Stomach (tissue), 4 donors: ENCODE measurements around the gene ZNF74.

Experiments used
- POLR2A ChIP-seq, 4 donors: fragments of 450-650 bp; IDR thresholded peaks; one replicate each; pipeline ENCODE4 v1.6.1; 2016; ENCODE audit warnings: antibody characterized with exemption in 4 of 4, control low read depth in 2 of 4, mild to moderate bottlenecking in 1 of 4, moderate library complexity in 1 of 4
- TF ChIP-seq, protein P1 (sequence below), 7 experiments: fragments of 450-650 bp in 4 of 7; fragments of 200-600 bp in 3 of 7; sonication (generic) in 3 of 7; IDR thresholded peaks; one replicate each; pipeline ENCODE4 v1.5.1; 2016 to 2019; ENCODE audit warnings: antibody characterized with exemption in 7 of 7, control low read depth in 2 of 7, mild to moderate bottlenecking in 1 of 7

DNA sequence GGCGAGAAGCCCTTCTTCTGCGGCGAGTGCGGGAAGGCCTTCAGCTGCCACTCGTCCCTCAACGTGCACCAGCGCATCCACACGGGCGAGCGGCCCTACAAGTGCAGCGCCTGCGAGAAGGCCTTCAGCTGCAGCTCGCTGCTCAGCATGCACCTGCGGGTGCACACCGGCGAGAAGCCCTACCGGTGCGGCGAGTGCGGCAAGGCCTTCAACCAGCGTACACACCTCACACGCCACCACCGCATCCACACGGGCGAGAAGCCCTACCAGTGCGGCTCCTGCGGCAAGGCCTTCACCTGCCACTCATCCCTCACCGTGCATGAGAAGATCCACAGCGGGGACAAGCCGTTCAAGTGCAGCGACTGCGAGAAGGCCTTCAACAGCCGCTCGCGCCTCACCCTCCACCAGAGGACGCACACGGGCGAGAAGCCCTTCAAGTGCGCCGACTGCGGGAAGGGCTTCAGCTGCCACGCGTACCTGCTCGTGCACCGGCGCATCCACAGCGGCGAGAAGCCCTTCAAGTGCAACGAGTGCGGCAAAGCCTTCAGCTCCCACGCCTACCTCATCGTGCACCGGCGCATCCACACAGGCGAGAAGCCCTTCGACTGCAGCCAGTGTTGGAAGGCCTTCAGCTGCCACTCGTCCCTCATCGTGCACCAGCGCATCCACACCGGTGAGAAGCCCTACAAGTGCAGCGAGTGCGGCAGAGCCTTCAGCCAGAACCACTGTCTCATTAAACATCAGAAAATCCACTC is 12.2 kb downstream of the ZNF74 start:
- TF ChIP-seq, protein P1, sequence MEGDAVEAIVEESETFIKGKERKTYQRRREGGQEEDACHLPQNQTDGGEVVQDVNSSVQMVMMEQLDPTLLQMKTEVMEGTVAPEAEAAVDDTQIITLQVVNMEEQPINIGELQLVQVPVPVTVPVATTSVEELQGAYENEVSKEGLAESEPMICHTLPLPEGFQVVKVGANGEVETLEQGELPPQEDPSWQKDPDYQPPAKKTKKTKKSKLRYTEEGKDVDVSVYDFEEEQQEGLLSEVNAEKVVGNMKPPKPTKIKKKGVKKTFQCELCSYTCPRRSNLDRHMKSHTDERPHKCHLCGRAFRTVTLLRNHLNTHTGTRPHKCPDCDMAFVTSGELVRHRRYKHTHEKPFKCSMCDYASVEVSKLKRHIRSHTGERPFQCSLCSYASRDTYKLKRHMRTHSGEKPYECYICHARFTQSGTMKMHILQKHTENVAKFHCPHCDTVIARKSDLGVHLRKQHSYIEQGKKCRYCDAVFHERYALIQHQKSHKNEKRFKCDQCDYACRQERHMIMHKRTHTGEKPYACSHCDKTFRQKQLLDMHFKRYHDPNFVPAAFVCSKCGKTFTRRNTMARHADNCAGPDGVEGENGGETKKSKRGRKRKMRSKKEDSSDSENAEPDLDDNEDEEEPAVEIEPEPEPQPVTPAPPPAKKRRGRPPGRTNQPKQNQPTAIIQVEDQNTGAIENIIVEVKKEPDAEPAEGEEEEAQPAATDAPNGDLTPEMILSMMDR (IDR thresholded peaks at IDR 0.05): no peak
- TF ChIP-seq POLR2A (IDR thresholded peaks at IDR 0.05): no peak
